Forelimb muscle (tissue), 1 donor: ENCODE data around the gene FDXACB1. TPM values are rescaled to one million over a fixed set of nuclear protein-coding genes. Genes with fewer than 3 reads are reported as not detected.
A peak's percentile ranks its signal among the peaks of the same experiment; 100 is the strongest.

Experiments
- DNase-seq: peaks from one replicate; pipeline ENCODE4 v3.0.0-alpha.2; 2013; ENCODE audit warnings: low read depth
- polyA plus RNA-seq: library from polyadenylated mRNA; unstranded; fragments of 120-200 nt; gene quantifications from one replicate; pipeline ENCODE4 v1.2.1, GENCODE V29; 2013; ENCODE audit not compliant: insufficient read length

The FDXACB1 gene
- polyA plus RNA-seq = 1.7 TPM

- peak; percentile 96 for DNase-seq
Measured at GRCh38 chr11:111878849-111879636, at the start of gene FDXACB1, which contains the start of gene CFAP68. Gene FDXACB1, minus strand, starts transcription at chr11:111879165. Its CDS starts 33 bp downstream, at chr11:111879132. Gene CFAP68, plus strand, starts transcription at chr11:111879541. Its CDS starts 20 bp downstream, at chr11:111879561.

- peak; percentile 92 for DNase-seq
Measured at GRCh38 chr11:111926505-111927391, 47.8 kb upstream of the FDXACB1 start.

GRCh38 chr11:111925953-111926352 is 47.0 kb upstream of the FDXACB1 start:
- DNase-seq = no peak

- DNase-seq = no peak
Measured at GRCh38 chr11:111923951-111924350, 45.0 kb upstream of the FDXACB1 start.

- DNase-seq = no peak
Measured at GRCh38 chr11:111923351-111923788, 44.4 kb upstream of the FDXACB1 start.

GRCh38 chr11:111922803-111923202 is 43.8 kb upstream of the FDXACB1 start:
- DNase-seq = no peak

GRCh38 chr11:111921541-111922230 is 42.7 kb upstream of the FDXACB1 start:
- DNase-seq = no peak

- DNase-seq = no peak
Measured at GRCh38 chr11:111920908-111921307, 41.9 kb upstream of the FDXACB1 start.

- no peak for DNase-seq
Measured at GRCh38 chr11:111918390-111919256, 39.7 kb upstream of the FDXACB1 start, which contains the start of gene C11orf52. Gene C11orf52, plus strand, starts transcription at chr11:111918913. Its CDS starts 60 bp downstream, at chr11:111918973.

- no peak for DNase-seq
Measured at GRCh38 chr11:111917788-111918187, 38.8 kb upstream of the FDXACB1 start.

- DNase-seq = no peak
Measured at GRCh38 chr11:111917312-111917711, 38.3 kb upstream of the FDXACB1 start.

GRCh38 chr11:111916768-111917167 is 37.8 kb upstream of the FDXACB1 start:
- DNase-seq = no peak

- DNase-seq = no peak
Measured at GRCh38 chr11:111913997-111914396, 35.0 kb upstream of the FDXACB1 start.

- DNase-seq = no peak
Measured at GRCh38 chr11:111913031-111913861, 34.3 kb upstream of the FDXACB1 start.

GRCh38 chr11:111912535-111912934 is 33.6 kb upstream of the FDXACB1 start, which contains the start of gene HSPB2:
Gene HSPB2, plus strand, starts transcription at chr11:111912734. Its CDS starts 96 bp downstream, at chr11:111912830.
- no peak for DNase-seq

GRCh38 chr11:111911563-111912401 is 32.8 kb upstream of the FDXACB1 start, which contains the start of gene CRYAB:
Gene CRYAB, minus strand, starts transcription at chr11:111911770. Its CDS starts 46 bp downstream, at chr11:111911724.
- DNase-seq = no peak

GRCh38 chr11:111910676-111911562 is 32.0 kb upstream of the FDXACB1 start:
- DNase-seq = no peak
